RPMI8226 (cell line): ENCODE data around the gene JAG1.
A peak's percentile ranks its signal among the peaks of the same experiment; 100 is the strongest.
"Not testable (repeated sequence)": the region's sequence is repeated elsewhere in the genome, so short reads cannot be mapped to it uniquely, and the experiment has no call there.

Source experiments
- DNase-seq: peaks from one replicate; pipeline ENCODE4 v3.0.0-alpha.2; 2015

Gene JAG1

DNA sequence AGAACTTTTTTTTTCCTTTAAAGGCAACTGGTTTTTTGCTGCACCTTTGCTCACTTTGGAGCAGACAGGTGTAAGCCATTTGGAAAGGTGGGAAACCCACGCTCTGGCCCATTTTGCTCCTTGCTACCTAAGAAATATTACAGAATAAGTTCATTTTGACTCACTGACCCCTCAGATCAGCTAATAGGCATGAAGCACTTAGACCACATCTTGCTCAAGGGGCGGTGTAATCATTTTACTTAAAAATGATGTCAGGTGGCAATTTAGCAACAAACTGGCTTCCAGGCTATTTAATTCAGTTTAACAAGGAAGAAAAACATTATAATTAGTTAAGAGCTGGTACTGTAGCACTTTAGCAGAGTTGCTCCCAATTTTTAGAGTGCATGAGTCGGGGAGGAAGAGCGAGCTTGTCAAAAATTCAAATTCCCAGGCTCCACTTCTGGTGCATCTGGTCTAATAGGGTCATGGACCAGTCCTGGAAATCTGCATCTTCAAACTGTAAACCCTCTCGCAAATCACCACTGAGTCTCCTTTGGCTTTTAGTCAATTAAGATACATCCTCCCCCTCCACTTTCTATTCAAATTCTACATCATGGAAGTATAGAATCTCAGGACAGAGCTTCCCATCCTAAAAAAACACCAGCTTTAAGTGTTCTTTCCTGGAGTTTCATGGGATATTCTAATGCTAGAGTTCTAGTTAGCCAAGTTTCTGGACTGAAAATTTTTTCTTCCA lies 38.2 kb downstream of the JAG1 start:
- no peak for DNase-seq

DNA sequence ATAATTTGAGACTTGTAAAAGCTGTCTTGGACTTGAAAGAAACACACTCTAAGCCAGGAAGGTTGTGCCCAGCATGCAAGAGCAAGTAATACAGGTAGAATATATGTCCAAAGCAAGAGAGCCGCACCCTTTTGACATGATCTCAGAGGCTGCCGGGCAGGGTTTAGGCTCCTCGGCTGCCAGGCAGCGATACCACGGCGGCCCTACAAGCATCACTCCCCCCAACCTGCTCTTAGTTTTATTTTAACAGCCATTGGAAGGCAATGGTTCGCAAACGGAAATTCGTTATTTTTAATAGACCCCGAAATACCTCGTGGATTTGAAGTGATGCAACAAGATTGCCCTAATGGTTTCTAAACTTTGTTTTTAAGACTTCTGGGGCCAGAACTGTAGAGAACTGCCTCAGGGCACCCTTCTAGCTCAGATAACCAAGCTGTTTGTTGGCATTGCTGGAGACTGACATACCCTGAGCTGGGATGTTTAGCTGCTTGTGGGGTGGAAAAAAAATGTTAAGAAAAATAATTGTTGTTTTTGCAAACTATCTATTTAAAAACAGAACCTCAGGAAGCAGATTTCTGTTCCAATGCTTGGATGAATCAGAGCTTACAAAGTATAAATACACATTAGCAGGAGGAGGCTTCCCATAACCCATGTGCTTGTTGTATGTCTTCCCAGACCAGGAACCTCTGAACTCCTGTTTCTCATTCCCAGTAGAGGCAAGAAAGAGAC lies 39.0 kb downstream of the JAG1 start:
- no peak for DNase-seq

- DNase-seq = no peak
Measured at GRCh38 chr20:10634211-10634610, 39.6 kb downstream of the JAG1 start.

GRCh38 chr20:10633718-10634117 lies 40.1 kb downstream of the JAG1 start:
- DNase-seq = no peak

DNA sequence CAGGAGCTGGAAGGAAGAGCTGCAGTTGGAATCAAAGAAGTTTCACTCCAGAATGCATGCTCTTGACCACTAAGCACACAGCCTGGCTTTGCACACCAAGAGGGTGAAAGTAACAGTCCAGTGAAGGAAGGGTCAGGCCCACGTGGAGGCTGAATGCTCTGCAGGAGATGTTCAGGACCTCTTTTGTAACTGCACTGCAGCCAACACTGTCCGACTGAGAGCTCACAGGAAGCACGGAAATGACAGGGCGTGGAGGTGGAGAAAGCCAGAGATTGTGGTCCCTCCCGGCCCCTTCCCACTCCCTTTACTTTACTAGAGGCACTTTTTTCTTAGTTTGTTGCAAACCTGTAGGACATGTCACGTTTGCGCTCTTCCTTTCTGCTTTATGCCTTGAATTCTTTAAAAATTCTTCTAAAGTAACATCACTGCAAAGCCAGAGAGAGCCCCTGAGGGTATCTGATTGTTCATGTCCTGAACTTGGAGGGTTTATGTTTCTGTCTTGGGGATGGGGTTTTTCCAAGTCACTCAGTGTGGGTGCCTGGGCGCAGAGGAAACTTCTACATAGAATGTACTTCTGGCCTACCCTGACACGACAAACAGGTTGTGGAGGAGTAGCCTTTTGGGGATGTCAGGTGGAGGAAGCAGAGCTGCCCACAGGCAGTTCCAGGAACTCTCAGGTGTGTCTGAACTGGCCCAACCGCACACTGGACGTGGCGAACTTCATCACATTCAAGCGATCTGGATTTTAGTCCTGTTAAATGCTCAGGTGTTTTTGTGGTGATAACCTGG lies 40.9 kb downstream of the JAG1 start:
- no peak for DNase-seq

DNA sequence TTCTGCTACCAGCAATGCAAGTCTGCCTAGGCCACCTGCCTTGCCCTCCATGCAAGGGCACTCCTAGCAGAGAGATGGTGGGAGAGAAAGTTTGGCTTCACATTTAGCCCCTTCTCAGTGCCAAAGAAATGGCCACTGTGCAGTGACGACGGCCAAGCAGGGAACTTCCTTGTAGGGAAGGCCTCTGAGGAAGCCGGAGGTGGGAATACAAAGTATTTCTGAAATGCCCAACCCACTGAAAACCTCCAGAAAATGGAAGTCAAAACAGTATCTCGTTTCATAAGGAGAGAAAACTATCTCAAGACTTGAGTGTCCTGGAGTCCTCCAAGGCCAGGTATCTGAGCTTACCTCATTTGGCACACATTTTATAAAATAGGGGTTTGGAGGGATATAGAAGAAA lies 42.7 kb downstream of the JAG1 start:
- no peak for DNase-seq

DNA sequence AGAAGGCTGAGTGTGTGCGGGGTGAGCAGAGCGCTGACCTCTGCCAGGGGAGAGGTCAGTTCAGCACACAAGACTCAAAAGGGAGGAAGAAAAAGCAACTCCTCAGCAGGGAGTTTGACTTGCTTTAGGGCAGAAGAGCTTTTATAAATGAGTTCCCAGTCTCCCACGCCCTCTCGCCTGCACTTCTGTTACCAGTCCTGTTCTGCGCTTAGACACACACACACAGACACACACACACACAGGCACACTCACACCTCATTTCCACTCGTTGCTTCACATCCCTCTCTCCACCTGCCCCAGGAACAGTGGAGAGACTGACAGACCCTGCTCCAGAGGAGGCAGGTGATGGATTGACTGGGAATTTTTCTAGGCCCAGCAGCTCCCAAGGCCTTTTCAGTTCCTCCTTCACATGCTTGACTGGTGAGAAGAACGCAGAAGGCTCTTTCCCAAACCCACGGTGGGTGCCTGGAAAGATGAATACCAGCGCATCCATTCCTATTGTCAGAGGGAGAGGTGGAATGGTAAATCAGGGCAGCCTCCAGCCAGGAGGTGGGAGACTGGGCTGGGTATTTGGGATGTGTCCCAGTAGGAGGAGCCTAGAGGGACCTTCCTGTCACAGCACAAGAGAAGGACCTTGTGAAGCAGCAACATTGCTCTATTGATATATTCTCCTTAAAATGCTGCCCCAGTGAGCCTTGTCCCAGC lies 43.7 kb downstream of the JAG1 start:
- no peak for DNase-seq

DNA sequence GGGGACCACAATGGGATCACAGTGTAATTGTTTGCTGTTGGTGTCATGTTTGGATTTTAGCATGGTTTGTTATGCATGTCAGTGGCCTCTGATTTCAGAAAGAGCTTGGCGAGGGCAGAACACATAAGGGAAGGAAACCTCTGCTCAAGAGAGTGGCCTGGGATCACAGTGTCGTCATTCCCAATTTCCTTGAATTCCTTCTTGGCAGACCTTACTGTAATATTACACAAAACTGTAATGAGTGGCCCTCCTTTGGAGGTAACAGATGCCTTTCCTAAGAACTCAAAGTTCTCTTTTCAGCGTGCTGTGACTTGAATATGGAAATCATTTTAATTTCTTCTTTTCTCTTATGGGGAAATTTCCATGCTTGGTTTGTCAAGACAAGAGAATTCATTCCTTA lies 46.9 kb downstream of the JAG1 start:
- DNase-seq = no peak

DNA sequence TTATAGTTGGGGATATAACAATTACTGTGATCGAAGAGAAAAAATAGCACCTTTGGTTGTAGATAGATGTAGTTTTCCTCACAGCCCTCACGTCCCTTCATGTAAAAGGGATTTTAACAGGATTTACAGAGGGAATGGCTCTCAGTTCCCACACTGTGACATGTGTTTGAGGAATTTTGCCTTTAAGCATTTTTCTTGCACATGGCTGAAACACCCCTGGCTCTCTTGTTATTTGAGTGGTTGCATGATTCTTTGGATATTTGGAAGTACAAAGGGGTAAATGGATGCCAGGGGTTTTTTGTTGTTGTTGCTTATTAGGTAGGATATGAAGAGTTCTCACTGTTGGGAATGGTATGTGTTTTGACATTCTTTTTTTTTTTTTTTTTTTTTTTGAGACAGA lies 48.2 kb downstream of the JAG1 start:
- DNase-seq = no peak

GRCh38 chr20:10622657-10623418 lies 51.0 kb downstream of the JAG1 start:
- DNase-seq = no peak

- no peak for DNase-seq
Measured at GRCh38 chr20:10621149-10621548, 52.6 kb downstream of the JAG1 start.

GRCh38 chr20:10619427-10619826 lies 54.4 kb downstream of the JAG1 start:
- DNase-seq = no peak

DNA sequence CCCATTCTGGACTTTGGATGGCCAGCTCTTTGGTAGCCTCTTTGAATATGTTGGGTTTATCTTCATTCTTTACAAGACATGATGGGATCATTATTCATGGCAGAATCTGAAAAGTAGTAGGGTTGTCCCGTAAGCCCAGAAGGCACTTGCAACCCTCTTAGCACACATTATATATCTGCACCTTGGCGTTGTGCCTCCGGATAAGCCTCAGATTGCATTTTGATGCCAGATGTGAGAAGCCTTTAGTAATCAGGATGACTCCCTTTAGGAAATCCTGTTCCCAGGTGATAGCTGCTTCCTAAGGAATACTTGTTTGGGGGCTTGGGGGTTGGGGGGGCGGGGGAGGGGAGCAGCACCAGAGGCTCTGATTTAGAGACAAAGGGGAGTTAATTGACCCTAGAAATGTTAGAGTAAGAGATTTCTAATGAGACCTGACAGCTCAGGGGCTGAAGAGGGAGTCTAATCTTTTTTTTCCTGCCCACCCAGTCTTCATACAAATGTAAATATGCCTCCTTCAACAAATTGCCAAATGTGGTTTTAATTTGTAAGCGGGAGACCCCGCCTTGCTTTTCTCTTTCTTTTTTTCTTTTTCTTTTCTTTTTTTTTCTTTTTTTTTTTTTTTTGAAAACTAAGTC lies 55.1 kb downstream of the JAG1 start:
- DNase-seq = no peak

DNA sequence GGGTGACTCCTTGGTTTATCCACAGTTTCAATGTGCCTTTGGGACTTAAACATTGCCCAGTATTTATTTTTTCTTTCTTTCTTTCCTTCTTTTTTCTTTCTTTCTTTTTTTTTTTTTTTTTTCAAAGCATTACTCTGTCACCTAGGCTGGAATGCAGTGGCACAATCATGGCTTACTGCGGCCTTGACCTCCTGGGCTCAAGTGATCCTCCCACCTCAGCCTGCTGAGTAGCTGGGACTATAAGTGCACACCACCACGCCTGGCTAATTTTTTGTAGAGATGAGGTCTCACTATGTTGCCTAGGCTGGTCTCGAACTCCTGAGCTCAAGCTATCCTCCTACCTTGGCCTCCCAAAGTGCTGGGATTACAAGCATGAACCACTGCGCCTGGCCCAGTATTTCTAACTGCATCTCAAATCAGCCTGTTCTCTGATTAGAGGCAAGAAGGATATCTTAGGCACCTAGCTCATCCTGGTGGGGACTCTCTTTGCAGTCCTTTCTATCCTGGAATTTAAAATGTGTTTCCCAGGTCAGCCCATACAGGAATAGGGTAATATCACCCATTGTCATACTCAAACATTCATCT lies 56.2 kb downstream of the JAG1 start:
- DNase-seq = not testable (repeated sequence)

DNA sequence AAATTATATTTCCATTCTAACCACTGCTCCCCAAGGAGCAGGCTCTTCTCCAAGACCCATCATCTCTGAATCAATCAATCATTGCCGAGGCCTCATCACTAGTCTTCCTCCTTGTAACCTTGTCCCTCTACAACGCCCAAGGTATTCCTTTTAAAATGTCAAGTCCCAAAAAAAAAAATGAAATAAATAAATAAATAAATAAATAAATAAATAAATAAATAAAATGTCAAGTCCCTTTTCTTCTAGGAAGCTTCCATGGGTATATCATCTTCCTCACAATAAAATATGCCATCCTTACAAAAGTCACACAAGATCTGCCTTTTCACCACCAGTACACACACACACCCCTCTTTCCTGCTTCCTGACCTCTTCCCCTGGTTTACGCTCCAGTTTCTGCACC lies 57.6 kb downstream of the JAG1 start:
- no peak for DNase-seq

DNA sequence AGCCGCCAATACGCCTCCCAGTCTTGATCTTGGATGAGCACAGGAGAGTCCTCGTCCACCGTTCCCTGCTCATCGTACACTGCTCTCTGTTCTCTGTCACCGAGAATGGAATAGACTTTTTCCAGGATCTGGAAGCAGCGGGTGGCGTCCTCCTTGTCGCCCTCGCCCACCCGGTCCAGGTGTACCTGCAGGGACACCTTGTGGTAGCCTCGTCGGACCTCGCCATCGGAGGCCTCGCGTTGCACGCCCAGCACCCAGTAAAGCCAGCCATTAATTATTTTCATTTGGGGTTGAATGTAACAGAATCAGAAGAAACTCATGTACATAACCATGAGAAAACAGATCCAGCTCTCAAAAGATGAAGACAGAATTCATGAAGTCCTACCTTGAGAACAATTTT lies 59.9 kb downstream of the JAG1 start:
- no peak for DNase-seq

DNA sequence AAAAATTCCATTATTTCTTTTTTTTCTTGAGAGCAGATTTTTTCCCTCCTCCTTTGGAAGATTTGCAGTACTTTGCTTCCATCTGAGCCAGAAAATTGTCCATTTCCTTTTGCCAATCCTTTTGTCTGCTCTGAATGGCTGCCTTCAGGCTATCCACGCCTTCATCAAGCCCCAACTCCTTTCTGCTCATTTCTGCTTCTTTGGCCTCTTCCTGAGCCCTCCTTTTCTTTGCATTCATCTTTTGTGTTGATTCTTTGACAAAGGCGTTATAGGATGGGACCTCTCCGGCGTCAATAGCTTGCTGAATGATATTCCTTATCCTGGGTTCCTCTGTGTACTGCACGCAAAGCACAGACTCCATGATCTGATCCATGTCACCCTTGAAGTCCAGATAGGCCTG lies 60.4 kb downstream of the JAG1 start:
- DNase-seq = not testable (repeated sequence)

- DNase-seq = peak; percentile 14
Measured at GRCh38 chr20:10611357-10611756, 62.4 kb downstream of the JAG1 start.

GRCh38 chr20:10610251-10610650 lies 63.5 kb downstream of the JAG1 start:
- DNase-seq = no peak

- DNase-seq = no peak
Measured at GRCh38 chr20:10609770-10610169, 64.0 kb downstream of the JAG1 start.

DNA sequence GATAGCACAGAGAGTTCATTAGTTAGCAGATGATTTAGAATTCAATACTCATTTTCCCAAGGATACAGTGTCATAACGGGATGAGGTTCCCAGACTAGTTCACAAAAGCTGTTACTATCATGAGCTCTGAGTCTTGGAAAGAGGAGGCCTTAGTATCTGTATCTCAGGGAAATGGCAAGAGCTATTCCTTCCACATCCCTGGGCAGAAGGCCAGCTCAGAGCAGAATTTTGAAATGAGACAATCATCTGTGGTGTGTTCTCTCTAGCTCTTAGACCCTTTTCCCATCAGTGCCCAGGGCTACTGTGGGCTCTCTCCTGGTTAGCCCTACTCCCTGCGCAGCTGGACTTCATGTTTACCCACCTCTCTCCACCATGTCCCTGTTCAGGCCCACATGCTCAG lies 64.5 kb downstream of the JAG1 start:
- no peak for DNase-seq
